Gastroesophageal sphincter (tissue), 4 donors: ENCODE measurements around the gene EPHB1. TPM values are rescaled to one million over a fixed set of nuclear protein-coding genes. Genes with fewer than 3 reads are reported as not detected.

Experiments
- ATAC-seq: fragments of 150-250 bp; one replicate; pipeline ENCODE4 v1.9.1; 2016; ENCODE audit warnings: mild to moderate bottlenecking, moderate library complexity
- H3K27ac ChIP-seq, 4 donors: fragments of 200-600 bp; sonication (generic) in 3 of 4; 1 replicate in 3 of 4; 2 replicates in 1 of 4; pipeline ENCODE4 v1.5.1; 2016 to 2019
- H3K27me3 ChIP-seq: fragments of 200-600 bp; sonication (generic); one replicate; pipeline ENCODE4 v1.5.1; 2019
- H3K36me3 ChIP-seq, 2 donors: fragments of 200-600 bp; sonication (generic); one replicate each; pipeline ENCODE4 v1.5.1; 2019; ENCODE audit warnings: control low read depth in 1 of 2
- H3K4me1 ChIP-seq, 3 donors: fragments of 200-600 bp; sonication (generic); 1 replicate in 2 of 3; 2 replicates in 1 of 3; pipeline ENCODE4 v1.5.1; 2016 to 2019; ENCODE audit warnings: control low read depth in 2 of 3
- H3K4me3 ChIP-seq, 2 donors: fragments of 200-600 bp; sonication (generic); one replicate each; pipeline ENCODE4 v1.5.1; 2019; ENCODE audit warnings: mild to moderate bottlenecking in 1 of 2, moderate library complexity in 1 of 2
- H3K9me3 ChIP-seq, 3 donors: fragments of 200-600 bp; sonication (generic); one replicate each; pipeline ENCODE4 v1.5.1; 2017 to 2019; ENCODE audit warnings: control low read depth in 2 of 3
- CTCF ChIP-seq, 4 experiments: fragments of 200-600 bp in 2 of 4; fragments of 450-650 bp in 2 of 4; sonication (generic) in 1 of 4; IDR thresholded peaks; one replicate each; pipeline ENCODE4 v1.5.1; 2017 to 2019; ENCODE audit warnings: antibody characterized with exemption in 4 of 4, mild to moderate bottlenecking in 2 of 4, moderate library complexity in 2 of 4
- EP300 ChIP-seq: sonication (generic); formaldehyde crosslinking; IDR thresholded peaks from one replicate; pipeline ENCODE4 v1.6.1; 2017; ENCODE audit warnings: antibody characterized with exemption, mild to moderate bottlenecking
- POLR2A ChIP-seq, 2 donors: fragments of 450-650 bp; IDR thresholded peaks; one replicate each; pipeline ENCODE4 v1.6.1; 2017; ENCODE audit warnings: antibody characterized with exemption in 2 of 2, mild to moderate bottlenecking in 2 of 2, moderate library complexity in 1 of 2
- POLR2AphosphoS5 ChIP-seq: sonication (generic); formaldehyde crosslinking; IDR thresholded peaks from one replicate; pipeline ENCODE4 v1.6.1; 2017; ENCODE audit warnings: antibody characterized with exemption
- WGBS, 2 donors: methylation state at CpG; one replicate each; pipeline ENCODE4 v1.1.5; 2018; ENCODE audit warnings: low coverage in 1 of 2; 5-methylcytosine and 5-hydroxymethylcytosine counted together
- total RNA-seq, 4 donors: library from RNA; depleted of rRNA; stranded (reverse); fragments of >200 nt; gene quantifications; one replicate each; pipeline ENCODE4 v1.1.0, GENCODE V29; 2016

The EPHB1 gene
- total RNA-seq, 4 donors from 2014 or later: 0.81 to 5.7 (median 2.5) TPM; not detected in 1

DNA sequence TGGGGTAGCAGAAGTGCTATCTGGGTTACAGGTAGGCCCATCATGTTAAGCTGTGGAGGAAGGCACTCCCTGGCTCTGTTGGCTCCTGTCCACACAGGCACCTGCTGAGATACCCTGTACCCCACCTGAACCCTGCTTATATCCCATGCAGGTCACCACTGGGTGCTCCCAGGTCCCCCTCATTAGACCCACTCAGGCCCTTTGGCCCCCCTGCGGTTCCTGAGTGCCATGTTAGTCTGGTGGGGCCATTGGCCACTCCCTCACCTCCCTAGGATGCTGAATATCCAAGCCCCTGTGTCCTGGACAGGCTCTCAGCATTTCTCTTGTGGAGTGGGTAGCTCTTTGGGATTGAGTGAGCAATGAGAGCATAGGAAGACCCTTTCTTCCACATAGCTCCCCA, 128.2 kb downstream of the EPHB1 start:
- ATAC-seq: no peak
- Histone ChIP-seq H3K27ac (no peak overlapping the region), H3K36me3 (no peaks in the 10 kb centered on the region), H3K9me3 (peaks cover 0 to 21% (median 0%) of the 10 kb centered on the region in 3 donors), H3K4me3 (no peak overlapping the region), H3K4me1 (no peaks in the 10 kb centered on the region), H3K27me3 (no peaks in the 10 kb centered on the region)
- WGBS, 2 donors: 63% methylated on average over 1 of the region's 1 CpG; no CpG with 5 or more reads in 1 of the 2 donors
- TF ChIP-seq POLR2AphosphoS5 (no peak), EP300 (no peak), CTCF (IDR thresholded peaks at IDR 0.05) (no peak)

- Histone ChIP-seq H3K9me3 (peaks cover 0 to 21% (median 0%) of the 10 kb centered on the region in 3 donors), H3K27ac (no peak overlapping the region), H3K4me1 (peaks cover 0 to 5% (median 0%) of the 10 kb centered on the region in 3 donors), H3K4me3 (no peak overlapping the region), H3K27me3 (no peaks in the 10 kb centered on the region), H3K36me3 (no peaks in the 10 kb centered on the region)
- TF ChIP-seq EP300 (no peak), POLR2A (IDR thresholded peaks at IDR 0.05) (no peak), POLR2AphosphoS5 (no peak)
- 75 to 100% methylated on average over 1 of the region's 1 CpG for WGBS, 2 donors
- no peak for ATAC-seq
These were observed 132.5 kb downstream of the EPHB1 start for GRCh38 chr3:134927599-134927998.

- H3K4me1 ChIP-seq: peaks cover 0 to 5% (median 0%) of the 10 kb centered on the region in 3 donors
- ATAC-seq: no peak
- TF ChIP-seq CTCF (IDR thresholded peaks at IDR 0.05) (no peak), EP300 (no peak), POLR2A (IDR thresholded peaks at IDR 0.05) (no peak), POLR2AphosphoS5 (no peak)
- H3K27ac ChIP-seq: no peak overlapping the region
- peaks cover 0 to 19% (median 0%) of the 10 kb centered on the region in 3 donors for H3K9me3 ChIP-seq
- H3K27me3 ChIP-seq: no peaks in the 10 kb centered on the region
- no peaks in the 10 kb centered on the region for H3K36me3 ChIP-seq
- 77 to 86% methylated on average over 1 to 6 of the region's 6 CpGs for WGBS, 2 donors
- H3K4me3 ChIP-seq: no peak overlapping the region
These were observed 133.3 kb downstream of the EPHB1 start for GRCh38 chr3:134928392-134928791.

DNA sequence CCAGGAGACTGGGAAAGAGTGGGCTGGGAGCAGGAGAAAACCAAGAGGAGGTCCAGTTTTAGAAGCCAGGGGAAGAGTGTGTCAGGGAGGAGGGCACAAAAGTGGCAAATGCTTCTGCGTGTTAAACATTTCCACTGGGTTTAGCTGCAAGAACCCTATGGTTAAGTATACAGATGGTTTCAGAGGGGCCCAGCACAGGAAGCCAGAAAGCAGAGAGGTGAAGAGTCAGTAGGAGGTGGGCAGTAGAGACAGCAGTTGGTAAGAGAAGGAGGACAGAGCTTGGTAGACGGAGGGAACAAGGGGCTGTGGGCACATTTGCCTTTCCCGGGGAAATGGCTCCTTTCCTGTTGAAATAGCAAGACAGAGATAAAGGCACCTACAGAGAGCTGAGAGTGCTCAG, 133.8 kb downstream of the EPHB1 start:
- no peak overlapping the region for H3K4me3 ChIP-seq
- ATAC-seq: no peak
- H3K4me1 ChIP-seq: peaks cover 0 to 5% (median 0%) of the 10 kb centered on the region in 3 donors
- H3K9me3 ChIP-seq: peaks cover 0 to 14% (median 0%) of the 10 kb centered on the region in 3 donors
- WGBS, 2 donors: 68 to 78% methylated on average over 3 of the region's 3 CpGs
- TF ChIP-seq CTCF (IDR thresholded peaks at IDR 0.05) (no peak), POLR2A (IDR thresholded peaks at IDR 0.05) (no peak), POLR2AphosphoS5 (no peak), EP300 (no peak)
- H3K27ac ChIP-seq: no peak overlapping the region
- H3K27me3 ChIP-seq: no peaks in the 10 kb centered on the region
- no peaks in the 10 kb centered on the region for H3K36me3 ChIP-seq

DNA sequence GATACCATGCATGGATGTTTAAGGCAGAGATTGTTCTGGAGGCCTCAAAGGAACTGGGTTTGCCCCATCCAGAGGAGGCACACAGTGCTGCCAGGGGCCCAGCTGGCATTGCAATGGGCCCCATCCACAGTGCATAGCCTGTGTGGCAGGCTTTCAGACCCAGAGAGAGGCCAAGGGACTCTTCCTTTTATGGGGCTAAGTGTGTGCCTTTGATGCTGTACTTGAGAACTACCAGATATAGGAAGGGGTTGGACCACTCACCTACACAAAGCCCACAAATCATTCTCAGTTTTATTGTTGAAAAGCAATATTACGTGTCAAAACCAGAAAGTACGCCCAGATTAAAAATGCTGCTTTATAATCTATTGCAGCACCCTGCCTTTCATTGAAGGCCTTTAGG, 134.9 kb downstream of the EPHB1 start:
- no peaks in the 10 kb centered on the region for H3K27me3 ChIP-seq
- 85 to 89% methylated on average over 2 of the region's 2 CpGs for WGBS, 2 donors
- H3K4me3 ChIP-seq: no peak overlapping the region
- H3K36me3 ChIP-seq: no peaks in the 10 kb centered on the region
- no peak for ATAC-seq
- peaks cover 0 to 3% (median 0%) of the 10 kb centered on the region in 3 donors for H3K9me3 ChIP-seq
- H3K4me1 ChIP-seq: peaks cover 0 to 5% (median 0%) of the 10 kb centered on the region in 3 donors
- no peak for TF ChIP-seq CTCF (IDR thresholded peaks at IDR 0.05)
- TF ChIP-seq EP300: no peak
- no peak for TF ChIP-seq POLR2AphosphoS5
- no peak for TF ChIP-seq POLR2A (IDR thresholded peaks at IDR 0.05)
- H3K27ac ChIP-seq: no peak overlapping the region
